OCI-LY7 (cell line): Measurements from ENCODE around the gene GLRA3. TPM values are rescaled to one million over a fixed set of nuclear protein-coding genes. Genes with fewer than 3 reads are reported as not detected.

ENCODE experiments used
- BruUV-seq: library from RNA; stranded (reverse); fragments of 400-500 nt; replicated peaks from 2 replicates; lab custom pipeline; 2021; lab: Mats Ljungman, UMichigan
- CTCF ChIA-PET: fragments of 300-600 bp; sonication (Branson Sonifier 250); formaldehyde crosslinking; loops from one replicate; lab custom pipeline; 2022; ENCODE audit warnings: antibody characterized with exemption; ENCODE audit not compliant: unreplicated experiment; lab: Charles Lee
- POLR2A ChIA-PET: fragments of 300-600 bp; sonication (Branson Sonifier 250); formaldehyde crosslinking; loops from one replicate; lab custom pipeline; 2022; ENCODE audit warnings: antibody characterized with exemption; lab: Charles Lee
- DNase-seq: peaks from one replicate; pipeline ENCODE4 v3.0.0-alpha.2; 2015; ENCODE audit warnings: low spot score
- H2AFZ ChIP-seq: fragments of 200-600 bp; sonication (generic), shearing (Covaris generic); 2 replicates; pipeline ENCODE4 v1.6.1; 2014; ENCODE audit warnings: mild to moderate bottlenecking, antibody characterized with exemption, low read length, moderate library complexity
- H3K27ac ChIP-seq: fragments of 200-600 bp; sonication (generic); 2 replicates; pipeline ENCODE4 v1.5.1; 2014; ENCODE audit warnings: mixed run types, low read depth, mild to moderate bottlenecking, moderate library complexity, low read length, inconsistent platforms; ENCODE audit not compliant: poor library complexity, severe bottlenecking
- H3K36me3 ChIP-seq: fragments of 200-600 bp; sonication (generic); 2 replicates; pipeline ENCODE4 v1.6.1; 2014; ENCODE audit warnings: mild to moderate bottlenecking, antibody characterized with exemption, low read length, moderate library complexity, mixed read lengths; ENCODE audit not compliant: insufficient read depth
- H3K4me1 ChIP-seq: fragments of 200-600 bp; sonication (generic); 2 replicates; pipeline ENCODE4 v1.5.1; 2014; ENCODE audit warnings: mild to moderate bottlenecking, low read length; ENCODE audit not compliant: insufficient read depth, poor library complexity, severe bottlenecking
- H3K4me2 ChIP-seq: fragments of 200-600 bp; sonication (generic); 2 replicates; pipeline ENCODE4 v1.6.1; 2014; ENCODE audit warnings: mild to moderate bottlenecking, low read length
- H3K4me3 ChIP-seq: fragments of 200-600 bp; sonication (generic); 2 replicates; pipeline ENCODE4 v1.5.1; 2014; ENCODE audit warnings: mild to moderate bottlenecking, low read depth, low read length; ENCODE audit not compliant: poor library complexity, severe bottlenecking
- H3K79me2 ChIP-seq: fragments of 200-600 bp; sonication (generic); 2 replicates; pipeline ENCODE4 v1.6.1; 2016; ENCODE audit warnings: low read depth, mild to moderate bottlenecking, low read length, moderate library complexity, mixed read lengths; ENCODE audit not compliant: insufficient read depth
- H3K9me2 ChIP-seq: fragments of 200-600 bp; sonication (generic); 2 replicates; pipeline ENCODE4 v1.6.1; 2016; ENCODE audit warnings: mild to moderate bottlenecking, low read length, mixed read lengths; ENCODE audit not compliant: insufficient read depth
- H3K9me3 ChIP-seq: fragments of 200-600 bp; sonication (generic); 2 replicates; pipeline ENCODE4 v1.6.1; 2014; ENCODE audit warnings: mild to moderate bottlenecking, mixed run types, low read length, mixed read lengths
- H4K20me1 ChIP-seq: fragments of 200-600 bp; sonication (generic); 2 replicates; pipeline ENCODE4 v1.6.1; 2014; ENCODE audit warnings: mild to moderate bottlenecking, antibody characterized with exemption, low read length, moderate library complexity, mixed read lengths; ENCODE audit not compliant: insufficient read depth
- CTCF ChIP-seq: fragments of 200-600 bp; sonication (generic); conservative IDR thresholded peaks from 2 replicates; pipeline ENCODE4 v1.5.1; 2014; ENCODE audit warnings: mild to moderate bottlenecking, antibody characterized with exemption, low read length, moderate library complexity, mixed read lengths
- EZH2phosphoT487 ChIP-seq: fragments of 200-600 bp; sonication (generic); IDR thresholded peaks from 2 replicates; pipeline ENCODE4 v1.6.1; 2018; ENCODE audit warnings: low read depth, borderline replicate concordance, mild to moderate bottlenecking, mixed run types, antibody characterized with exemption, low read length, moderate library complexity, mixed read lengths
- intact Hi-C: fragments of 100-400 bp; cut with micrococcal nuclease; formaldehyde crosslinking; loops from one replicate; pipeline ENCODE4 v1.10.0; 2022; ENCODE audit not compliant: unreplicated experiment
- total RNA-seq, 2 experiments: library from RNA; depleted of rRNA in 1 of 2; stranded (reverse); fragments of >200 nt in 1 of 2; shearing (Covaris generic) in 1 of 2; gene quantifications; 2 replicates each; pipeline ENCODE4 v1.2.3, GENCODE V29; 2014 to 2022

The GLRA3 gene
- total RNA-seq, 2 experiments from 2014 or later = 0.92 to 1.6 TPM

GRCh38 chr4:174810834-174811233 lies 18.2 kb downstream of the GLRA3 start:
- POLR2A ChIA-PET = interaction anchor here (1.3 kb wide), 1 partner anchor 25 kb away, joined by 7 read pairs; no protein-coding TSS in a partner anchor

GRCh38 chr4:174808836-174809235 lies 20.2 kb downstream of the GLRA3 start:
- Histone ChIP-seq H4K20me1 (no peaks in the 10 kb centered on the region), H3K4me3 (no peak overlapping the region), H2AFZ (peak overlapping the region; percentile 35; the same call in 1 of the 2 replicates), H3K4me1 (peaks cover 30% of the 10 kb centered on the region), H3K79me2 (no peaks in the 10 kb centered on the region), H3K27ac (no peak overlapping the region), H3K36me3 (peaks cover 3% of the 10 kb centered on the region), H3K9me3 (peaks cover 8% of the 10 kb centered on the region; the same call in 1 of the 2 replicates), H3K9me2 (no peaks in the 10 kb centered on the region), H3K4me2 (no peak overlapping the region)
- POLR2A ChIA-PET = interaction anchor here (1.1 to 1.2 kb wide), 2 partner anchors 10 to 20 kb away, joined by 3 read pairs; no protein-coding TSS in a partner anchor
- CTCF ChIA-PET = no interaction called here
- intact Hi-C loops = no loop called here
- no TSS peak for BruUV-seq
- TF ChIP-seq EZH2phosphoT487 (no peak), CTCF (no peak)
- DNase-seq = no peak

More at GRCh38 chr4:174810834-174811233, 18.2 kb downstream of the GLRA3 start:
- peaks cover 15% of the 10 kb centered on the region for H3K36me3 ChIP-seq
- no peak for DNase-seq
- intact Hi-C loops = no loop called here
- CTCF ChIA-PET = no interaction called here
- H3K27ac ChIP-seq = no peak overlapping the region
- no peaks in the 10 kb centered on the region for H4K20me1 ChIP-seq
- H3K9me2 ChIP-seq = no peaks in the 10 kb centered on the region
- peaks cover 30% of the 10 kb centered on the region for H3K4me1 ChIP-seq
- peaks cover 25% of the 10 kb centered on the region; the same call in 1 of the 2 replicates for H3K9me3 ChIP-seq
- H3K4me3 ChIP-seq = no peak overlapping the region
- no TSS peak for BruUV-seq
- no peaks in the 10 kb centered on the region for H3K79me2 ChIP-seq
- H2AFZ ChIP-seq = peak overlapping the region; percentile 72
- peak overlapping the region; percentile 17 for H3K4me2 ChIP-seq
- no peak for TF ChIP-seq CTCF
- TF ChIP-seq EZH2phosphoT487 = no peak

- Histone ChIP-seq H2AFZ (no peak overlapping the region), H4K20me1 (no peaks in the 10 kb centered on the region), H3K79me2 (no peaks in the 10 kb centered on the region), H3K4me2 (no peak overlapping the region), H3K4me1 (peaks cover 28% of the 10 kb centered on the region), H3K9me2 (no peaks in the 10 kb centered on the region), H3K4me3 (no peak overlapping the region), H3K27ac (no peak overlapping the region), H3K36me3 (no peaks in the 10 kb centered on the region), H3K9me3 (peaks cover under 1% of the 10 kb centered on the region; the same call in 1 of the 2 replicates)
- ChIA-PET POLR2A (interaction anchor here (0.9 to 1.1 kb wide), 2 partner anchors 9 to 19 kb away, joined by 3 read pairs; no protein-coding TSS in a partner anchor), CTCF (no interaction called here)
- no TSS peak for BruUV-seq
- no peak for DNase-seq
- TF ChIP-seq CTCF (no peak), EZH2phosphoT487 (no peak)
- intact Hi-C loops = no loop called here
These were observed 20.9 kb downstream of the GLRA3 start for GRCh38 chr4:174808119-174808518.
